Measurements from ENCODE around the gene MISP. TPM values are rescaled to one million over a fixed set of nuclear protein-coding genes. Genes with fewer than 3 reads are reported as not detected.

The MISP gene
- total and polyA plus RNA-seq, 9 of the 15 experiments (the other 6 are each of a cell fraction or from before 2014, with no cell fraction given), result 0.04 to 0.29 (median 0.05) TPM; not detected in 5

GRCh38 chr19:791567-792305 is 40.8 kb downstream of the MISP start (continued):
- TF ChIP-seq MEF2A (IDR thresholded peaks at IDR 0.05; ENCODE audit: control insufficient read depth, low read depth, low read length) (no peak), KAT2B (IDR thresholded peaks at IDR 0.05; ENCODE audit: low read depth, low read length) (no peak), ZNF3 (CRISPR knock-in tag; IDR thresholded peaks at IDR 0.05) (no peak), POU5F1 (IDR thresholded peaks at IDR 0.05; ENCODE audit: borderline replicate concordance, low read depth, low read length, partially characterized antibody) (no peak), FUS (optimal IDR thresholded peaks at IDR 0.05; ENCODE audit: low read depth, low read length) (no peak), ZNF263 (CRISPR knock-in tag; IDR thresholded peaks at IDR 0.05; ENCODE audit: borderline replicate concordance) (peak; percentile 88), KDM1A (IDR thresholded peaks at IDR 0.05) (peak in 1 of 2 experiments; percentile 88; a peak in 2 of 4 replicates), EP300 (IDR thresholded peaks at IDR 0.05; ENCODE audit: low read length) (peak; percentile 87), ZNF217 (CRISPR knock-in tag; IDR thresholded peaks at IDR 0.05) (no peak), RAD21 (CRISPR knock-in tag; conservative IDR thresholded peaks at IDR 0.05 in 1 of 2, IDR thresholded peaks at IDR 0.05 in 1 of 2) (no peak), ZSCAN32 (CRISPR knock-in tag; IDR thresholded peaks at IDR 0.05) (no peak), JUNB (CRISPR knock-in tag; conservative IDR thresholded peaks at IDR 0.05) (no peak), MXI1 (IDR thresholded peaks at IDR 0.05; ENCODE audit: low read depth, low read length) (no peak), ZBTB9 (CRISPR knock-in tag; IDR thresholded peaks at IDR 0.05) (no peak), HBP1 (CRISPR knock-in tag; IDR thresholded peaks at IDR 0.05) (no peak), KDM2B (CRISPR knock-in tag; IDR thresholded peaks at IDR 0.05) (no peak), ZBTB43 (CRISPR knock-in tag; IDR thresholded peaks at IDR 0.05) (no peak), SIRT6 (IDR thresholded peaks at IDR 0.05; ENCODE audit: low read depth, low read length) (no peak), DIDO1 (tag; IDR thresholded peaks at IDR 0.05; ENCODE audit: low read depth) (no peak), ETV5 (CRISPR knock-in tag; IDR thresholded peaks at IDR 0.05; ENCODE audit: low read depth) (no peak; the same call in 1 of the 2 replicates)
- TF ChIP-seq, protein P1, sequence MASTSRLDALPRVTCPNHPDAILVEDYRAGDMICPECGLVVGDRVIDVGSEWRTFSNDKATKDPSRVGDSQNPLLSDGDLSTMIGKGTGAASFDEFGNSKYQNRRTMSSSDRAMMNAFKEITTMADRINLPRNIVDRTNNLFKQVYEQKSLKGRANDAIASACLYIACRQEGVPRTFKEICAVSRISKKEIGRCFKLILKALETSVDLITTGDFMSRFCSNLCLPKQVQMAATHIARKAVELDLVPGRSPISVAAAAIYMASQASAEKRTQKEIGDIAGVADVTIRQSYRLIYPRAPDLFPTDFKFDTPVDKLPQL (IDR thresholded peaks at IDR 0.05; ENCODE audit: extremely low read depth, insufficient read length), result no peak
- TF ChIP-seq, protein P2, sequence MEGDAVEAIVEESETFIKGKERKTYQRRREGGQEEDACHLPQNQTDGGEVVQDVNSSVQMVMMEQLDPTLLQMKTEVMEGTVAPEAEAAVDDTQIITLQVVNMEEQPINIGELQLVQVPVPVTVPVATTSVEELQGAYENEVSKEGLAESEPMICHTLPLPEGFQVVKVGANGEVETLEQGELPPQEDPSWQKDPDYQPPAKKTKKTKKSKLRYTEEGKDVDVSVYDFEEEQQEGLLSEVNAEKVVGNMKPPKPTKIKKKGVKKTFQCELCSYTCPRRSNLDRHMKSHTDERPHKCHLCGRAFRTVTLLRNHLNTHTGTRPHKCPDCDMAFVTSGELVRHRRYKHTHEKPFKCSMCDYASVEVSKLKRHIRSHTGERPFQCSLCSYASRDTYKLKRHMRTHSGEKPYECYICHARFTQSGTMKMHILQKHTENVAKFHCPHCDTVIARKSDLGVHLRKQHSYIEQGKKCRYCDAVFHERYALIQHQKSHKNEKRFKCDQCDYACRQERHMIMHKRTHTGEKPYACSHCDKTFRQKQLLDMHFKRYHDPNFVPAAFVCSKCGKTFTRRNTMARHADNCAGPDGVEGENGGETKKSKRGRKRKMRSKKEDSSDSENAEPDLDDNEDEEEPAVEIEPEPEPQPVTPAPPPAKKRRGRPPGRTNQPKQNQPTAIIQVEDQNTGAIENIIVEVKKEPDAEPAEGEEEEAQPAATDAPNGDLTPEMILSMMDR (IDR thresholded peaks at IDR 0.05 in 2 of 3, conservative IDR thresholded peaks at IDR 0.05 in 1 of 3; ENCODE audit: insufficient read depth in 2 of 3, low read depth in 1 of 3, low read length in 3 of 3), result no peak
